ENCODE measurements around the gene CFAP90.

CFAP90 gene

GRCh38 chr5:7816535-7816901, 34.4 kb downstream of the CFAP90 start:
- DNase-seq = no peak

GRCh38 chr5:7815892-7816534, 34.9 kb downstream of the CFAP90 start:
- DNase-seq = peak; percentile 67 to 77

- DNase-seq = no peak
These were observed 36.1 kb downstream of the CFAP90 start for GRCh38 chr5:7814816-7815215.

- no peak for DNase-seq
These were observed 37.4 kb downstream of the CFAP90 start for GRCh38 chr5:7813576-7813975.

- no peak for DNase-seq
These were observed 37.9 kb downstream of the CFAP90 start for GRCh38 chr5:7813007-7813406.

GRCh38 chr5:7811715-7812114, 39.2 kb downstream of the CFAP90 start:
- no peak for DNase-seq

GRCh38 chr5:7808998-7809397, 41.9 kb downstream of the CFAP90 start:
- no peak for DNase-seq

- no peak for DNase-seq
These were observed 45.6 kb downstream of the CFAP90 start for GRCh38 chr5:7805379-7805778.

GRCh38 chr5:7803937-7804336, 47.0 kb downstream of the CFAP90 start:
- no peak for DNase-seq

GRCh38 chr5:7802855-7803254, 48.1 kb downstream of the CFAP90 start:
- peak; percentile 77 to 78 for DNase-seq

GRCh38 chr5:7801891-7802614, 48.9 kb downstream of the CFAP90 start:
- no peak for DNase-seq

GRCh38 chr5:7795306-7795705, 55.6 kb downstream of the CFAP90 start:
- DNase-seq = no peak

GRCh38 chr5:7794823-7795222, 56.1 kb downstream of the CFAP90 start:
- DNase-seq = no peak

- DNase-seq = no peak
These were observed 56.6 kb downstream of the CFAP90 start for GRCh38 chr5:7794311-7794710.

- DNase-seq = no peak
These were observed 57.0 kb downstream of the CFAP90 start for GRCh38 chr5:7793895-7794294.

- DNase-seq = no peak
These were observed 61.4 kb downstream of the CFAP90 start for GRCh38 chr5:7789567-7789966.

GRCh38 chr5:7787770-7788169, 63.2 kb downstream of the CFAP90 start:
- no peak for DNase-seq

GRCh38 chr5:7784683-7785380, 66.1 kb downstream of the CFAP90 start:
- no peak for DNase-seq

- DNase-seq = no peak
These were observed 69.0 kb downstream of the CFAP90 start for GRCh38 chr5:7781899-7782298.

Measured in AML-193 (cell line).